Left lung (tissue), 10 donors: ENCODE results near the gene SMAD6. TPM values are rescaled to one million over a fixed set of nuclear protein-coding genes. Genes with fewer than 3 reads are reported as not detected.
"Not testable (repeated sequence)": the region's sequence is repeated elsewhere in the genome, so short reads cannot be mapped to it uniquely, and the experiment has no call there.

ENCODE experiments used
- ATAC-seq: fragments of 200-7000 bp; cut with Tn5 transposase; one replicate; pipeline ENCODE4 v1.9.1; 2020; ENCODE audit warnings: moderate library complexity
- DNase-seq, 4 donors: peaks; one replicate each; pipeline ENCODE4 v3.0.0-alpha.2; 2013 to 2020
- H3K27ac ChIP-seq, 2 donors: fragments of 200-600 bp; sonication (generic) in 1 of 2; one replicate each; pipeline versions ENCODE4 v1.5.0 to v1.8.0; 2020 to 2021
- H3K27me3 ChIP-seq, 2 donors: fragments of 200-600 bp; sonication (generic) in 1 of 2; one replicate each; pipeline versions ENCODE4 v1.5.0 to v1.8.0; 2020 to 2021
- H3K36me3 ChIP-seq, 2 donors: fragments of 200-600 bp; sonication (generic) in 1 of 2; one replicate each; pipeline versions ENCODE4 v1.5.0 to v1.8.0; 2020 to 2021
- H3K4me1 ChIP-seq, 2 donors: fragments of 200-600 bp; one replicate each; pipeline ENCODE4 v1.8.0; 2021
- H3K4me3 ChIP-seq, 2 donors: fragments of 200-600 bp; sonication (generic) in 1 of 2; one replicate each; pipeline versions ENCODE4 v1.5.0 to v1.8.0; 2020 to 2021; ENCODE audit warnings: mild to moderate bottlenecking in 1 of 2
- H3K9me3 ChIP-seq, 2 donors: fragments of 200-600 bp; sonication (generic) in 1 of 2; one replicate each; pipeline versions ENCODE4 v1.5.0 to v1.8.0; 2020 to 2021
- CTCF ChIP-seq, 2 donors: fragments of 200-600 bp; sonication (generic) in 1 of 2; IDR thresholded peaks; one replicate each; pipeline versions ENCODE4 v1.5.0 to v1.8.0; 2021; ENCODE audit warnings: antibody characterized with exemption in 2 of 2
- intact Hi-C, 2 donors: fragments of 100-400 bp; cut with DNase I; formaldehyde crosslinking; loops; one replicate each; pipeline versions ENCODE4 v1.11.2 to v1.14.2; 2022
- polyA plus RNA-seq, 6 donors: library from polyadenylated mRNA; unstranded; fragments of 120-200 nt; gene quantifications; one replicate each; pipeline ENCODE4 v1.2.1, GENCODE V29; 2013; ENCODE audit not compliant: insufficient read length in 6 of 6
- total RNA-seq, 2 donors: library from RNA; stranded (reverse); fragmentation: NEBNext Ultra II Directional; extraction: Animal tissue kit (Norgen Biotek cat#: 25700); gene quantifications; one replicate each; pipeline ENCODE4 v1.2.1, GENCODE V29; 2021
- donor health status: DM: no; HTN: yes; CAD: no.
- donor health status: DM: no; HTN: no; CAD: no.

SMAD6 gene
- total and polyA plus RNA-seq, 8 donors: 25.0 to 110 (median 32.0) TPM

- Histone ChIP-seq H3K27ac (no peak overlapping the region), H3K4me1 (peaks cover 0 to 9% of the 10 kb centered on the region in 2 donors), H3K36me3 (no peaks in the 10 kb centered on the region), H3K9me3 (no peaks in the 10 kb centered on the region), H3K4me3 (no peak overlapping the region), H3K27me3 (no peaks in the 10 kb centered on the region)
- no peak for TF ChIP-seq CTCF (IDR thresholded peaks at IDR 0.05)
- DNase-seq (peak in 1 of 4 donors; percentile 12), ATAC-seq (no peak)
- intact Hi-C loops: no loop called here
These were observed 125.6 kb downstream of the SMAD6 start for GRCh38 chr15:66827698-66828055.

DNA sequence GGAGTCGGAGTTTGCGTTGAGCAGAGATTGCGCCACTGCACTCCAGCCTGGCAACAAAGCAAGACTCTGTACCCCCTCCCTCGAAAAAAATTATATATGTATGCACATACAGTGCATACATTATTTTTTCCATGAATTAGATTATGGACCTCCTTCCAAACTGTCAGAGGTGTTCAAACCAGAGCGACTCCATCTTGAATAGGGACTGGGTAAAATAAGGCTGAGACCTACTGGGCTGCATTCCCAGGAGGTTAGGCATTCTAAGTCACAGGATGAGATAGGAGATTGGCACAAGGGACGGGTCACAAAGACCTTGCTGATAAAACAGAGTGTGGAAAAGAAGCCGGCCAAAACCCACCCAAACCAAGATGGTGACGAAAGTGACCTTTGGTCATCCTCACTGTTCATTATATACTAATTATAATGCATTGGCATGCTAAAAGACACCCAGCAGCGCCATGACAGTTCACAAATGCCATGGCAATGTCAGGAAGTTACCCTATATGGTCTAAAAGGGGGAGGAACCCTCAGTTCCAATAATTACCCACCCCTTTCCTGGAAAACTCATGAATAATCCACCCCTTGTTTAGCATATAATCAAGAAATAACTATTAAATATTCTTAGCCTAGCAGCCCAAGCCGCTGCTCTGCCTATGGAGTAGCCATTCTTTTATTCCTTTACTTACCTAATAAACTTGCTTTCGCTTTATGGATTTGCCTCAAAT, 126.9 kb downstream of the SMAD6 start:
- not testable (repeated sequence) for H3K36me3 ChIP-seq

GRCh38 chr15:66829551-66830121, 127.6 kb downstream of the SMAD6 start:
- DNase-seq (no peak), ATAC-seq (no peak)
- H3K36me3 ChIP-seq: no peaks in the 10 kb centered on the region
- H3K4me1 ChIP-seq: peaks cover 0 to 19% of the 10 kb centered on the region in 2 donors
- H3K9me3 ChIP-seq: no peaks in the 10 kb centered on the region
- no peak for TF ChIP-seq CTCF (IDR thresholded peaks at IDR 0.05)
- H3K4me3 ChIP-seq: no peak overlapping the region
- H3K27me3 ChIP-seq: no peaks in the 10 kb centered on the region
- intact Hi-C loops: no loop called here
- H3K27ac ChIP-seq: no peak overlapping the region

More for the DNA sequence above, 126.9 kb downstream of the SMAD6 start:
- DNase-seq, H3K4me3 ChIP-seq, H3K27ac ChIP-seq, H3K27me3 ChIP-seq, H3K9me3 ChIP-seq, ATAC-seq, intact Hi-C loops: not testable (repeated sequence)
- H3K4me1 ChIP-seq: peaks cover 0 to 16% of the 10 kb centered on the region in 2 donors

DNA sequence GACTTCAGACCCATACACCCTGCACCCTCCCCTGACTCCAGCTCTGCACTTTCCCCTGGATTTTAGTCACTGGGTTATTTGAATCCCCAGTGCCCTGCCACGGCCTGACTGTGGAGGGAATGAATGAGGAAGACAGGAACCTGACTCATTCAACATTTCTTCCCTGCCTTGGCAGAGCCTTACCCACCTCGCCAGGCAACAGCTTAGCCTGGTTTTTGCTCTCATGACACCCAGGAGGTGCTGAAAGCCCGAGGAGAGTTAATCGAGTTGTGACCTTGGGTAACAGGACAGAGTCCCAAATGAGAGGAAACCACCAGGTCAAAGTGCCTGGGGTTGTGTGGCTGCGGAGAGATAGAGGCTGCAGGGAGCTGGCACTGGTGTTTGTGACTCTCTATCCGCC, 128.3 kb downstream of the SMAD6 start:
- H3K9me3 ChIP-seq: no peaks in the 10 kb centered on the region
- no peaks in the 10 kb centered on the region for H3K27me3 ChIP-seq
- peak in 1 of 4 donors; percentile 35 for DNase-seq
- H3K27ac ChIP-seq: no peak overlapping the region
- H3K36me3 ChIP-seq: no peaks in the 10 kb centered on the region
- TF ChIP-seq CTCF (IDR thresholded peaks at IDR 0.05): no peak
- peak; percentile 24 for ATAC-seq
- no peak overlapping the region for H3K4me3 ChIP-seq
- intact Hi-C loops: no loop called here
- H3K4me1 ChIP-seq: peaks cover 0 to 26% of the 10 kb centered on the region in 2 donors

GRCh38 chr15:66830823-66831222, 128.8 kb downstream of the SMAD6 start:
- DNase-seq: peak in 1 of 4 donors; percentile 4
- H3K27ac ChIP-seq: no peak overlapping the region
- no peak overlapping the region for H3K4me3 ChIP-seq
- no peaks in the 10 kb centered on the region for H3K27me3 ChIP-seq
- no peaks in the 10 kb centered on the region for H3K9me3 ChIP-seq
- H3K36me3 ChIP-seq: no peaks in the 10 kb centered on the region
- TF ChIP-seq CTCF (IDR thresholded peaks at IDR 0.05): no peak
- peaks cover 0 to 27% of the 10 kb centered on the region in 2 donors for H3K4me1 ChIP-seq
- intact Hi-C loops: no loop called here
- ATAC-seq: no peak
